Sigmoid colon (tissue), 7 donors: ENCODE measurements around the gene SREBF2. TPM values are rescaled to one million over a fixed set of nuclear protein-coding genes. Genes with fewer than 3 reads are reported as not detected.

Source experiments
- DNase-seq: peaks from one replicate; pipeline ENCODE4 v3.0.0-alpha.2; 2019
- H3K27ac ChIP-seq, 4 donors: fragments of 200-600 bp; sonication (generic); one replicate each; pipeline ENCODE4 v1.5.1; 2016 to 2019; ENCODE audit warnings: mild to moderate bottlenecking in 1 of 4
- H3K27me3 ChIP-seq, 3 donors: fragments of 200-600 bp; sonication (generic); one replicate each; pipeline ENCODE4 v1.5.1; 2019; ENCODE audit warnings: mild to moderate bottlenecking in 1 of 3
- H3K36me3 ChIP-seq, 4 donors: fragments of 200-600 bp; sonication (generic); one replicate each; pipeline ENCODE4 v1.5.1; 2016 to 2019
- H3K4me1 ChIP-seq, 4 donors: fragments of 200-600 bp; sonication (generic); one replicate each; pipeline ENCODE4 v1.5.1; 2017 to 2019
- H3K4me3 ChIP-seq, 4 donors: fragments of 200-600 bp; sonication (generic); one replicate each; pipeline ENCODE4 v1.5.1; 2017 to 2019; ENCODE audit warnings: mild to moderate bottlenecking in 2 of 4, moderate library complexity in 1 of 4
- H3K9me3 ChIP-seq, 4 donors: fragments of 200-600 bp in 3 of 4; sonication (generic) in 3 of 4; one replicate each; pipeline versions ENCODE4 v1.5.1 to v1.6.1; 2013 to 2019
- EP300 ChIP-seq, 4 donors: sonication (generic); formaldehyde crosslinking; IDR thresholded peaks; one replicate each; pipeline ENCODE4 v1.6.1; 2017; ENCODE audit warnings: antibody characterized with exemption in 4 of 4
- POLR2A ChIP-seq, 2 donors: fragments of 450-650 bp; IDR thresholded peaks; one replicate each; pipeline ENCODE4 v1.6.1; 2016; ENCODE audit warnings: antibody characterized with exemption in 2 of 2, mild to moderate bottlenecking in 2 of 2, moderate library complexity in 2 of 2
- POLR2AphosphoS5 ChIP-seq, 4 donors: sonication (generic); formaldehyde crosslinking; IDR thresholded peaks; one replicate each; pipeline ENCODE4 v1.6.1; 2017; ENCODE audit warnings: antibody characterized with exemption in 4 of 4
- WGBS, 2 donors: extraction: QIAGEN DNeasy Blood & Tissue Kit; methylation state at CpG; one replicate each; pipeline ENCODE4 v1.1.7; 2013; 5-methylcytosine and 5-hydroxymethylcytosine counted together
- intact Hi-C: fragments of 100-400 bp; cut with DNase I; formaldehyde crosslinking; loops from one replicate; pipeline ENCODE4 v1.15.1; 2023
- polyA plus RNA-seq, 3 donors: library from polyadenylated mRNA; stranded (reverse); fragments of 200-250 nt; gene quantifications; one replicate each; pipeline ENCODE4 v1.2.3, GENCODE V29; 2013
- total RNA-seq, 4 donors: library from RNA; depleted of rRNA; stranded (reverse); fragments of >200 nt; gene quantifications; one replicate each; pipeline ENCODE4 v1.1.0, GENCODE V29; 2016
- TF ChIP-seq, protein P1 (sequence below), 4 experiments: fragments of 450-650 bp in 3 of 4; fragments of 200-600 bp in 1 of 4; IDR thresholded peaks; one replicate each; pipeline ENCODE4 v1.5.1; 2016 to 2019; ENCODE audit warnings: antibody characterized with exemption in 4 of 4, mild to moderate bottlenecking in 3 of 4, moderate library complexity in 2 of 4
- donor health status: healthy with polysubstance abuse.
- donor health status: Bipolar disorder and iron deficiency.
- donor health status: healthy.

The SREBF2 gene
- total and polyA plus RNA-seq, 7 donors: 13.8 to 132 (median 25.3) TPM

DNA sequence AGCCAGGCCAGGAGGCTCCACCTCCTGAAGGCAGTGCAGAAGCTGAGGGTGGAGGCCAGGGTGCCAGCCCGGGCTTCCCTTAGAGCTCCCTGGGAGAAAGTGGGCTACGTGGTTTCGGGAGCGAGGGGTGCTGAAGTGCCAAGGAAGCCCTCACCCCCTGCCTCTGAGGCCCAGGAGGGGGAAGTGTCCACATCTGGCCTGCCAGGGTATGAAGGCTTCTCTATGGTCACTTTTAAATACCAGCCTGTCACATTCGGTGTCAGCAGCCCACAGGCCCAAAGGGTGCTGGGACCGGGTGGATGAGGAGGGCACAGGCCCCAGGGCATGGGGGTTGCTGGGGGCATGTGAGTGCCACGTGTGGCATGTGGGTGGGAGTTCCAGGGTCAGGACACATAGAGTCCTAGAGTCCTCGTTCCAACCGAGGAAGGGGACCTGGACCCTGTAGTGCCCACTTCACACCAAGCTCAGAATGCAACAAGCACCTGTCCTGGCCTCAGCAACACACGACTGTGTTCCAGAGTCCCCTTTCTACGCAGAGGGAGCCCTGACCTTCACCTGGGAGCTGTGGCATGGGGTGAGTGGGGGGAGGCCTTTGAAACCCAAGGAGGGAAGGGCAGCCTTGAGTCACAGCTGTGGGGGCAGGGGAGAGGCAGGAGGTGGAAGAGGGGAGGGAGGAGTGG is 80.3 kb downstream of the SREBF2 start:
- intact Hi-C loops: no loop called here
- Histone ChIP-seq H3K4me1 (peaks cover 0 to 39% (median 33%) of the 10 kb centered on the region in 4 donors), H3K9me3 (no peaks in the 10 kb centered on the region), H3K4me3 (no peak overlapping the region), H3K27me3 (peaks cover 66 to 96% (median 95%) of the 10 kb centered on the region in 3 donors), H3K27ac (no peak overlapping the region), H3K36me3 (no peaks in the 10 kb centered on the region)
- DNase-seq: no peak
- 55 to 69% methylated on average over 11 of the region's 11 CpGs for WGBS, 2 donors
- TF ChIP-seq EP300 (IDR thresholded peaks at IDR 0.05) (no peak), POLR2AphosphoS5 (IDR thresholded peaks at IDR 0.05) (no peak), POLR2A (IDR thresholded peaks at IDR 0.05) (no peak)
- TF ChIP-seq, protein P1, sequence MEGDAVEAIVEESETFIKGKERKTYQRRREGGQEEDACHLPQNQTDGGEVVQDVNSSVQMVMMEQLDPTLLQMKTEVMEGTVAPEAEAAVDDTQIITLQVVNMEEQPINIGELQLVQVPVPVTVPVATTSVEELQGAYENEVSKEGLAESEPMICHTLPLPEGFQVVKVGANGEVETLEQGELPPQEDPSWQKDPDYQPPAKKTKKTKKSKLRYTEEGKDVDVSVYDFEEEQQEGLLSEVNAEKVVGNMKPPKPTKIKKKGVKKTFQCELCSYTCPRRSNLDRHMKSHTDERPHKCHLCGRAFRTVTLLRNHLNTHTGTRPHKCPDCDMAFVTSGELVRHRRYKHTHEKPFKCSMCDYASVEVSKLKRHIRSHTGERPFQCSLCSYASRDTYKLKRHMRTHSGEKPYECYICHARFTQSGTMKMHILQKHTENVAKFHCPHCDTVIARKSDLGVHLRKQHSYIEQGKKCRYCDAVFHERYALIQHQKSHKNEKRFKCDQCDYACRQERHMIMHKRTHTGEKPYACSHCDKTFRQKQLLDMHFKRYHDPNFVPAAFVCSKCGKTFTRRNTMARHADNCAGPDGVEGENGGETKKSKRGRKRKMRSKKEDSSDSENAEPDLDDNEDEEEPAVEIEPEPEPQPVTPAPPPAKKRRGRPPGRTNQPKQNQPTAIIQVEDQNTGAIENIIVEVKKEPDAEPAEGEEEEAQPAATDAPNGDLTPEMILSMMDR (IDR thresholded peaks at IDR 0.05): no peak

DNA sequence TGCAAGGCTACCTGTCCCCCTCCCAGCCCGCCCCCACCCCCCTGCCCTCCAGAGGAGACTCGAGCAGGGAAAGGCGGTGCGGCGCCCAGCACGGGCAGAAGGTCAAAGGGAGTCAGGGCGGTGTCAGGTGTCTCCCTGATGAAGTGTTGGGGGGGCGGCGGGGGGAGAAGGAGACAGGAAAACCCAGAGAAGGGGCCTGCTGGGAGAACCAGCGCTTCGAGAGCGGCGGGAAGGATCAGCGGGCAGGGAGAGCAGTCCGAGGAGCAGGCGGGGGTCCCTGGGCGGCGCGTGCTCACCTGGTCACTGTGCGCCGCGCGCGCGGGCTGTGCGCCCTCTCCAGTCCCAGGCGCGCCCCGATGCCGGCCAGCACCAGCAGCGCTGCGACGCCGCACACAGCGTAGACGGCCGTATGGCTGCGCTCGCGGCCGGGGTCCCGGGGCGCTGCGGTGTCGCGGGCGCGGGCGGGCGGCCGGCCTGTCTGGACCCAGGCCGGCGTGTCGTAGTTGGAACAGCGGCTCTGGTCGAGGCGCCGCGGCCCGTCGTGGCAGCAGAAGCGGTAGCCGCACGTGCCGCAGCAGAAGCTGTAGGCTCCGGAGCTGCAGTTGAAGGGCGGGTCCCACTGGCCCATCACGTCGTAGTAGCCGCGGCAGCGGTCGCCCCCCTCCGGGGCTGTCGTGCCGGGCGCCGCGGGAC is 81.1 kb downstream of the SREBF2 start:
- no peaks in the 10 kb centered on the region for H3K9me3 ChIP-seq
- WGBS, 2 donors: 3 to 4% methylated on average over 79 of the region's 79 CpGs
- no peaks in the 10 kb centered on the region for H3K36me3 ChIP-seq
- intact Hi-C loops: no loop called here
- H3K27ac ChIP-seq: no peak overlapping the region
- H3K4me1 ChIP-seq: peaks cover 0 to 41% (median 34%) of the 10 kb centered on the region in 4 donors
- H3K27me3 ChIP-seq: peaks cover 66 to 100% (median 99%) of the 10 kb centered on the region in 3 donors
- no peak for DNase-seq
- no peak overlapping the region for H3K4me3 ChIP-seq
- TF ChIP-seq POLR2A (IDR thresholded peaks at IDR 0.05) (no peak), EP300 (IDR thresholded peaks at IDR 0.05) (no peak), POLR2AphosphoS5 (IDR thresholded peaks at IDR 0.05) (no peak)
- TF ChIP-seq, protein P1 (IDR thresholded peaks at IDR 0.05): no peak

DNA sequence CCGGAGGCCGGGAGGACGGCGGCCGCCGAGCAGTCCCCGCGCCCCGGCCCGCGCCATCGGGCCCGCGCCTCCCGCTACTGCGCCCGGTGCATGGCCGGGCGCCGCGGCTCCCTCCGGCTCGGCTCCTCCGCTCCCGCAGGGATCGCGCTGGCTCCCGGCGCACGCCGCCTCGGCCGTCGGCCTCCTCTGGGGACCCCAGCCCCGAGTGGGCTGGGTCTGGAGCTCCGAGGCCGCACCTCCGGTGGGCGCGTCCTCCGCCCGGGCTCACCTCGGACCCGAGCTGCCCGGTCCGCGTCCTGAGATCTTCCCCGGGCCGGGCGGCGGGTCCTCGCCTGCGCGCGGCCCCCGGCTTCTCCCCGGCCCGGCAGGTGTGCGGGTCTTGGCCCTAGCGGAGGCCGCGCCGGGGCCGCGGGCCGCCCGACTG is 81.7 kb downstream of the SREBF2 start:
- Histone ChIP-seq H3K9me3 (no peaks in the 10 kb centered on the region), H3K27ac (no peak overlapping the region), H3K36me3 (no peaks in the 10 kb centered on the region), H3K4me1 (peaks cover 0 to 43% (median 38%) of the 10 kb centered on the region in 4 donors), H3K27me3 (peaks cover 64 to 100% (median 99%) of the 10 kb centered on the region in 3 donors), H3K4me3 (peak overlapping the region in 3 of 4 donors; percentile 28 to 45 (median 44))
- intact Hi-C loops: no loop called here
- TF ChIP-seq EP300 (IDR thresholded peaks at IDR 0.05) (no peak), POLR2A (IDR thresholded peaks at IDR 0.05) (no peak)
- no peak for DNase-seq
- WGBS, 2 donors: 1% methylated on average over 67 of the region's 67 CpGs

DNA sequence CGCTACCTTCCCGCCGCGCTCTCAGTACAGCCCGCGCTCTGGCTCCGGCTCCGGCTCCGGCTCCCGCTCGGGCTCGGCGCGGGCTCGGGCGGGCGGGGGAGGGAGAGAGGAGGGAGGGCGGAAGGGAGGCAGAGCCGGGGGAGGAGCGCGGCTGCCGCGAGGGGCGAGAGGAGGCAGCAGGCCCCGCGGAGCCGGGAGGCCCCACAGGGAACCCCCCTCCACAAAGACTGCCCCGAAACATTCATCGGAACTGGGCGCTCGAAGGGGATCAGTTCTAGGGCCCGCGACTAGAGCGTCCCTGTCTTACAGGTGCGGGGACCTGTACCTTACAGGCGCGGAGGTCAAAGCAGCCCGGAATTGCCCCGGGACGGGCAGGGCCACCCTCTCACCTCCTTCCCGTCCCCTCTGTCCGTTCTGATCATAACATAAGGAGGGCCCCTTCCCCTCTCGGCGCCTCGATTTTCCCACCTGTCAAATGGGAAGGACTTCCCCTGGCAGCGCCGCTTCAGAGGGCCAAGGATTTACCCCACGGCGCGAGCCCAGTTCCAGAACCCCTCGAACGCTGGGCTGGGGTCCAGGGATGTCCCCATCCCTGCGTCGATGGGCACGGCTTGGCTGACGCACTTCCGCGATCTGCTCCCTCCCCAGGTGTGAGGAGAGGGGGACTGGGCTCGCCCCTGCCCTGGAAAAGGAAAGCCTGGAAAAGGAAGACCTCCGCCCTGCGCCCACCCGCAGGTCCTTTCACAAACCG is 82.3 kb downstream of the SREBF2 start, which contains the start of gene SHISA8:
Gene SHISA8, minus strand, starts transcription at position 40 of the 751 bp plus-strand sequence. CDS start 407 bp downstream, outside the sequence.
- H3K36me3 ChIP-seq: no peaks in the 10 kb centered on the region
- no peaks in the 10 kb centered on the region for H3K9me3 ChIP-seq
- 6 to 8% methylated on average over 63 of the region's 63 CpGs for WGBS, 2 donors
- no peak for DNase-seq
- intact Hi-C loops: no loop called here
- H3K4me3 ChIP-seq: peak within 1 kb of the TSS in 3 of 4 donors; percentile 28 to 45 (median 44)
- peaks cover 0 to 43% (median 38%) of the 10 kb centered on the region in 4 donors for H3K4me1 ChIP-seq
- no peak for TF ChIP-seq POLR2A (IDR thresholded peaks at IDR 0.05)
- H3K27me3 ChIP-seq: peaks cover 58 to 100% (median 99%) of the 10 kb centered on the region in 3 donors
- no peak within 1 kb of the TSS for H3K27ac ChIP-seq

DNA sequence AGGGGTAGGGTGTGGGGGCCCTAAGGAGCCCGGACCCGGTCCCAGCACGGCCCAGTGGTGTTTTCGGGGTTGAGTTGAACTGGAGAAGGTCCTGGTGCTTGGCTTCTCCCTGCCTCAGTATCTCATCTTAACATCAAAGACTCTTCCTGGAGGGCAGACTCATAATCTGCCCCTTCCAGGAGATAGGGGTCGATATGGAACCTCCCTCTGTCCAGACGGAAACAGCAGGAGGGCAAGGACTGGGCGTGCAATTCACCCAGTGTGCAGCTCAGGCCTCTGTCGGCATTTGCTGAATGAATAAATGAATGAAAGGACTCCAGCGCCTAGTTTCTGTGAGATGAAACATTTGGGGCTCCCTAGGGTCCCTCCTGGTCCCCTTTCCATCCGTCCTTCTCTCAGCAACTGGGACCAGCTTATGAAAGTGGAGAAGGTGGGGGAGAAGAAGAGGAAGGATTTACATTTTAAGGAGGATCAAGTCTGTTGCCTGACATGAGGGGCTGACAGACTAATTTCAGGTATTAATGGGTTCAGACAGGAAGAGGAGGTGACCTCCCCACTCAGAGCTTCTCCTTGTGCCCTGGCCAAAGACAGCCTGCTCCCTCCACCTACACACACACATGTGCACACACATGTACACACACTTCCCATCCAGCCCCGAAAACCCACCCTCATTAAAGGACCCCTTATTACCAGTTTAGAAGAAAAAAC is 83.0 kb downstream of the SREBF2 start:
- intact Hi-C loops: no loop called here
- Histone ChIP-seq H3K27ac (no peak overlapping the region), H3K4me3 (no peak overlapping the region), H3K4me1 (peaks cover 0 to 36% (median 31%) of the 10 kb centered on the region in 4 donors), H3K9me3 (no peaks in the 10 kb centered on the region), H3K27me3 (peaks cover 51 to 97% (median 96%) of the 10 kb centered on the region in 3 donors), H3K36me3 (no peaks in the 10 kb centered on the region)
- 37 to 51% methylated on average over 11 of the region's 11 CpGs for WGBS, 2 donors
- DNase-seq: no peak
- TF ChIP-seq POLR2A (IDR thresholded peaks at IDR 0.05): no peak
- TF ChIP-seq POLR2AphosphoS5 (IDR thresholded peaks at IDR 0.05): no peak
- TF ChIP-seq, protein P1 (IDR thresholded peaks at IDR 0.05): no peak
- TF ChIP-seq EP300 (IDR thresholded peaks at IDR 0.05): no peak
